Subcutaneous adipose tissue (tissue), 4 donors: ENCODE data around the gene ZRANB3. TPM values are rescaled to one million over a fixed set of nuclear protein-coding genes. Genes with fewer than 3 reads are reported as not detected.

ENCODE experiments used
- CTCF ChIP-seq: fragments of 450-650 bp; IDR thresholded peaks from one replicate; pipeline ENCODE4 v1.5.1; 2016; ENCODE audit warnings: low read depth, mild to moderate bottlenecking, control low read depth, antibody characterized with exemption, moderate library complexity
- total RNA-seq, 4 donors: library from RNA; depleted of rRNA; stranded (reverse); fragments of >200 nt; gene quantifications; one replicate each; pipeline ENCODE4 v1.1.0, GENCODE V29; 2016

ZRANB3 gene
- total RNA-seq, 4 donors from 2014 or later: 2.2 to 7.0 (median 2.6) TPM

- TF ChIP-seq CTCF: no peak
Observed at GRCh38 chr2:135212757-135213156, 318.3 kb downstream of the ZRANB3 start.

- no peak for TF ChIP-seq CTCF
Observed at GRCh38 chr2:135208016-135208415, 323.0 kb downstream of the ZRANB3 start.

GRCh38 chr2:135203944-135204343 is 327.1 kb downstream of the ZRANB3 start:
- no peak for TF ChIP-seq CTCF

GRCh38 chr2:135202751-135203150 is 328.3 kb downstream of the ZRANB3 start:
- TF ChIP-seq CTCF: no peak

GRCh38 chr2:135198481-135198880 is 332.5 kb downstream of the ZRANB3 start:
- no peak for TF ChIP-seq CTCF

GRCh38 chr2:135190799-135191198 is 340.2 kb downstream of the ZRANB3 start:
- no peak for TF ChIP-seq CTCF

GRCh38 chr2:135189148-135189547 is 341.9 kb downstream of the ZRANB3 start:
- no peak for TF ChIP-seq CTCF
